ENCODE measurements around the gene CEP290.

DNA sequence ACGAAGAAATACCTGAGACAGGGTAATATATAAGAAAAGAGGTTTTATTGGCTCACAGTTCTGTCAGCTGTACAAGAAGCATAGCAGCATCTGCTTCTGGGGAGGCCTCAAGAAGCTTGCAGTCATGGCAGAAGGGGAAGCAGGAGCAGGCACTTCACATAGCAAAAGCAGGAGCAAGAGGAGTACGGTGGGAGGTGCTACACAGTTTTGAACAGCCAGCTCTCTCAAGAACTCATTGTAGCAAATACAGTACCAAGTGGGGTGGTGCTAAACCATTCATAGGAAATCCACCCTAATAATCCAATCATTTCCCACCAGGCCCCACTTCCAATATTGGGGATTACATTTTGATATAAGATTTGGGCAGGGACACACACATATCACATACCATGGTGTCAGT lies 8.2 kb upstream of the CEP290 start:
- no peak for TF ChIP-seq ZNF629 (CRISPR knock-in tag; conservative IDR thresholded peaks at IDR 0.05)
- TF ChIP-seq, protein P1, sequence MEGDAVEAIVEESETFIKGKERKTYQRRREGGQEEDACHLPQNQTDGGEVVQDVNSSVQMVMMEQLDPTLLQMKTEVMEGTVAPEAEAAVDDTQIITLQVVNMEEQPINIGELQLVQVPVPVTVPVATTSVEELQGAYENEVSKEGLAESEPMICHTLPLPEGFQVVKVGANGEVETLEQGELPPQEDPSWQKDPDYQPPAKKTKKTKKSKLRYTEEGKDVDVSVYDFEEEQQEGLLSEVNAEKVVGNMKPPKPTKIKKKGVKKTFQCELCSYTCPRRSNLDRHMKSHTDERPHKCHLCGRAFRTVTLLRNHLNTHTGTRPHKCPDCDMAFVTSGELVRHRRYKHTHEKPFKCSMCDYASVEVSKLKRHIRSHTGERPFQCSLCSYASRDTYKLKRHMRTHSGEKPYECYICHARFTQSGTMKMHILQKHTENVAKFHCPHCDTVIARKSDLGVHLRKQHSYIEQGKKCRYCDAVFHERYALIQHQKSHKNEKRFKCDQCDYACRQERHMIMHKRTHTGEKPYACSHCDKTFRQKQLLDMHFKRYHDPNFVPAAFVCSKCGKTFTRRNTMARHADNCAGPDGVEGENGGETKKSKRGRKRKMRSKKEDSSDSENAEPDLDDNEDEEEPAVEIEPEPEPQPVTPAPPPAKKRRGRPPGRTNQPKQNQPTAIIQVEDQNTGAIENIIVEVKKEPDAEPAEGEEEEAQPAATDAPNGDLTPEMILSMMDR (CRISPR knock-in tag; IDR thresholded peaks at IDR 0.05) = no peak
- TF ChIP-seq TCF7 (IDR thresholded peaks at IDR 0.05; ENCODE audit: low read depth) = no peak
- TF ChIP-seq, protein P2, sequence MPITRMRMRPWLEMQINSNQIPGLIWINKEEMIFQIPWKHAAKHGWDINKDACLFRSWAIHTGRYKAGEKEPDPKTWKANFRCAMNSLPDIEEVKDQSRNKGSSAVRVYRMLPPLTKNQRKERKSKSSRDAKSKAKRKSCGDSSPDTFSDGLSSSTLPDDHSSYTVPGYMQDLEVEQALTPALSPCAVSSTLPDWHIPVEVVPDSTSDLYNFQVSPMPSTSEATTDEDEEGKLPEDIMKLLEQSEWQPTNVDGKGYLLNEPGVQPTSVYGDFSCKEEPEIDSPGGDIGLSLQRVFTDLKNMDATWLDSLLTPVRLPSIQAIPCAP (CRISPR knock-in tag; IDR thresholded peaks at IDR 0.05; ENCODE audit: low read depth) = no peak
- TF ChIP-seq, protein P3, sequence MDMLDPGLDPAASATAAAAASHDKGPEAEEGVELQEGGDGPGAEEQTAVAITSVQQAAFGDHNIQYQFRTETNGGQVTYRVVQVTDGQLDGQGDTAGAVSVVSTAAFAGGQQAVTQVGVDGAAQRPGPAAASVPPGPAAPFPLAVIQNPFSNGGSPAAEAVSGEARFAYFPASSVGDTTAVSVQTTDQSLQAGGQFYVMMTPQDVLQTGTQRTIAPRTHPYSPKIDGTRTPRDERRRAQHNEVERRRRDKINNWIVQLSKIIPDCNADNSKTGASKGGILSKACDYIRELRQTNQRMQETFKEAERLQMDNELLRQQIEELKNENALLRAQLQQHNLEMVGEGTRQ (IDR thresholded peaks at IDR 0.05; ENCODE audit: low read depth, low read length) = no peak
- TF ChIP-seq, protein P3 (CRISPR knock-in tag; IDR thresholded peaks at IDR 0.05; ENCODE audit: borderline replicate concordance) = no peak
- TF ChIP-seq, protein P4, sequence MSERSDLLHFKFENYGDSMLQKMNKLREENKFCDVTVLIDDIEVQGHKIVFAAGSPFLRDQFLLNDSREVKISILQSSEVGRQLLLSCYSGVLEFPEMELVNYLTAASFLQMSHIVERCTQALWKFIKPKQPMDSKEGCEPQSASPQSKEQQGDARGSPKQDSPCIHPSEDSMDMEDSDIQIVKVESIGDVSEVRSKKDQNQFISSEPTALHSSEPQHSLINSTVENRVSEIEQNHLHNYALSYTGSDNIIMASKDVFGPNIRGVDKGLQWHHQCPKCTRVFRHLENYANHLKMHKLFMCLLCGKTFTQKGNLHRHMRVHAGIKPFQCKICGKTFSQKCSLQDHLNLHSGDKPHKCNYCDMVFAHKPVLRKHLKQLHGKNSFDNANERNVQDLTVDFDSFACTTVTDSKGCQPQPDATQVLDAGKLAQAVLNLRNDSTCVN (CRISPR knock-in tag; IDR thresholded peaks at IDR 0.05; ENCODE audit: borderline replicate concordance) = no peak
- TF ChIP-seq EP300 (IDR thresholded peaks at IDR 0.05; ENCODE audit: low read depth in 2 of 2, low read length in 2 of 2) = no peak
- TF ChIP-seq EP300 (CRISPR knock-in tag; IDR thresholded peaks at IDR 0.05; ENCODE audit: borderline replicate concordance) = no peak
- no peak for TF ChIP-seq SIN3A (IDR thresholded peaks at IDR 0.05; ENCODE audit: borderline replicate concordance, low read depth, low read length)
- TF ChIP-seq, protein P5, sequence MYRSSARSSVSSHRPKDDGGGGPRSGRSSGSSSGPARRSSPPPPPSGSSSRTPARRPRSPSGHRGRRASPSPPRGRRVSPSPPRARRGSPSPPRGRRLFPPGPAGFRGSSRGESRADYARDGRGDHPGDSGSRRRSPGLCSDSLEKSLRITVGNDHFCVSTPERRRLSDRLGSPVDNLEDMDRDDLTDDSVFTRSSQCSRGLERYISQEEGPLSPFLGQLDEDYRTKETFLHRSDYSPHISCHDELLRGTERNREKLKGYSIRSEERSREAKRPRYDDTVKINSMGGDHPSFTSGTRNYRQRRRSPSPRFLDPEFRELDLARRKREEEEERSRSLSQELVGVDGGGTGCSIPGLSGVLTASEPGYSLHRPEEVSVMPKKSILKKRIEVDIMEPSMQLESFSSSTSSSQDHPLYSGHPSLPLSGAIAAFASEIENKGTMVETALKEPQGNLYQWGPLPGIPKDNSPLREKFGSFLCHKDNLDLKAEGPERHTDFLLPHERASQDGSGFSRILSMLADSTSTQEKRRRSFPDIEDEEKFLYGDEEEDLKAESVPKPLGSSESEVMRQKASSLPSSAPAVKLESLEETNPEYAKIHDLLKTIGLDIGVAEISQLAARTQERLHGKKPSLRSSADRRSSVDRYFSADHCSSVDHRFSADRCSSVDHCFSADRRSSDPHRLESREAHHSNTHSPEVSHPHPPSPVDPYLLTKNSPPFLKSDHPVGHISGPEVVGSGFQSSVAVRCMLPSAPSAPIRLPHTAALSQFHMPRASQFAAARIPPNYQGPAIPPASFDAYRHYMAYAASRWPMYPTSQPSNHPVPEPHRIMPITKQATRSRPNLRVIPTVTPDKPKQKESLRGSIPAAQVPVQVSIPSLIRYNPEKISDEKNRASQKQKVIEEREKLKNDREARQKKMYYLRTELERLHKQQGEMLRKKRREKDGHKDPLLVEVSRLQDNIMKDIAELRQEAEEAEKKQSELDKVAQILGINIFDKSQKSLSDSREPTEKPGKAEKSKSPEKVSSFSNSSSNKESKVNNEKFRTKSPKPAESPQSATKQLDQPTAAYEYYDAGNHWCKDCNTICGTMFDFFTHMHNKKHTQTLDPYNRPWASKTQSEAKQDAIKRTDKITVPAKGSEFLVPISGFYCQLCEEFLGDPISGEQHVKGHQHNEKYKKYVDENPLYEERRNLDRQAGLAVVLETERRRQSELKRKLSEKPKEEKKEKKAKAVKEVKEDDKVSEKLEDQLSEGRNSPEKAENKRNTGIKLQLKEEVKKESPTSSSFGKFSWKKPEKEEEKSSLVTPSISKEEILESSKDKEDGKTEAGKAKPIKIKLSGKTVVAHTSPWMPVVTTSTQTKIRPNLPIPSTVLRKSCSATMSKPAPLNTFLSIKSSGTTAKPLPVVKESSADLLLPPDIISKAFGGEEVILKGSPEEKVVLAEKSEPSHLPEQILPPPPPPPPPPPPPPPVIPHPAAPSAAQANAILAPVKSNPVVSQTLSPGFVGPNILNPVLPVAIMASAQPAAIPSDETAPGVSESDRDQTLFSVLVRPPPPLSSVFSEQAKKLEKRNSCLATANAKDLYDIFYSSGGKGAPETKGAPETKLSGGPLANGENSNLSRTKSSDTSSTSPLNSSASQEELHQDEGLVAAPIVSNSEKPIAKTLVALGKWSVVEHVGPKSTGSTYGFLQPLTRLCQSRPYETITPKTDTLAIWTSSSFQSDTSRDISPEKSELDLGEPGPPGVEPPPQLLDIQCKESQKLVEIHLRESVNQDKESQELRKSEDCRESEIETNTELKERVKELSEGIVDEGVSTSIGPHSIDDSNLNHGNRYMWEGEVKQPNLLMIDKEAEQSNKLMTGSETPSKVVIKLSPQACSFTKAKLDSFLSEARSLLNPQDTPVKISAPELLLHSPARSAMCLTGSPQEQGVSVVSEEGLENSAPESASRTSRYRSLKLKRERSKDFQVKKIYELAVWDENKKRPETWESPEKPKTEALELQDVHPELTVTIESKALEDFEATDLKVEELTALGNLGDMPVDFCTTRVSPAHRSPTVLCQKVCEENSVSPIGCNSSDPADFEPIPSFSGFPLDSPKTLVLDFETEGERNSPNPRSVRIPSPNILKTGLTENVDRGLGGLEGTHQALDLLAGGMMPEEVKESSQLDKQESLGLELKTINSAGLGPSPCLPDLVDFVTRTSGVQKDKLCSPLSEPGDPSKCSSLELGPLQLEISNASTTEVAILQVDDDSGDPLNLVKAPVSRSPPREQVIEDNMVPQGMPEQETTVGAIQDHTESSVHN (CRISPR knock-in tag; IDR thresholded peaks at IDR 0.05) = no peak
- TF ChIP-seq POLR2A (IDR thresholded peaks at IDR 0.05; ENCODE audit: insufficient read depth in 1 of 2, low read depth in 2 of 2, low read length in 2 of 2) = no peak
- no peak for TF ChIP-seq SP4 (CRISPR knock-in tag; IDR thresholded peaks at IDR 0.05)
